Vagina (tissue), 2 donors: ENCODE results near the gene ANO2. TPM values are rescaled to one million over a fixed set of nuclear protein-coding genes. Genes with fewer than 3 reads are reported as not detected.
A peak's percentile ranks its signal among the peaks of the same experiment; 100 is the strongest.

Experiments
- DNase-seq, 2 donors: peaks; one replicate each; pipeline ENCODE4 v3.0.0-alpha.2; 2017; ENCODE audit errors: extremely low spot score in 2 of 2
- H3K27ac ChIP-seq: fragments of 200-600 bp; sonication (generic); one replicate; pipeline ENCODE4 v1.5.1; 2019
- H3K27me3 ChIP-seq: fragments of 200-600 bp; sonication (generic); one replicate; pipeline ENCODE4 v1.5.1; 2019
- H3K36me3 ChIP-seq, 2 donors: fragments of 200-600 bp; sonication (generic); one replicate each; pipeline ENCODE4 v1.5.1; 2017 to 2019
- H3K4me1 ChIP-seq: fragments of 200-600 bp; sonication (generic); one replicate; pipeline ENCODE4 v1.5.1; 2019
- H3K4me3 ChIP-seq, 2 donors: fragments of 200-600 bp; sonication (generic); 1 replicate in 1 of 2; 2 replicates in 1 of 2; pipeline ENCODE4 v1.5.1; 2016 to 2019
- H3K9me3 ChIP-seq: fragments of 200-600 bp; sonication (generic); one replicate; pipeline ENCODE4 v1.5.1; 2019
- POLR2A ChIP-seq, 2 donors: fragments of 450-650 bp; IDR thresholded peaks; one replicate each; pipeline ENCODE4 v1.6.1; 2017; ENCODE audit warnings: antibody characterized with exemption in 2 of 2, mild to moderate bottlenecking in 2 of 2, moderate library complexity in 2 of 2
- POLR2AphosphoS5 ChIP-seq, 2 donors: sonication (generic); formaldehyde crosslinking; IDR thresholded peaks; one replicate each; pipeline ENCODE4 v1.9.0; 2017; ENCODE audit warnings: antibody characterized with exemption in 2 of 2, mild to moderate bottlenecking in 2 of 2, low read depth in 1 of 2; ENCODE audit not compliant: insufficient read depth in 1 of 2
- intact Hi-C: fragments of 100-400 bp; cut with DNase I; formaldehyde crosslinking; loops from one replicate; pipeline ENCODE4 v1.15.1; 2023
- total RNA-seq: library from RNA; depleted of rRNA; stranded (reverse); fragments of >200 nt; gene quantifications from one replicate; pipeline ENCODE4 v1.2.3, GENCODE V29; 2016
- TF ChIP-seq, protein P1 (sequence below), 3 experiments: fragments of 450-650 bp in 2 of 3; fragments of 200-600 bp in 1 of 3; sonication (generic) in 1 of 3; IDR thresholded peaks; one replicate each; pipeline ENCODE4 v1.5.1; 2017 to 2019; ENCODE audit warnings: antibody characterized with exemption in 3 of 3, mild to moderate bottlenecking in 2 of 3, moderate library complexity in 2 of 3

Gene ANO2
- total RNA-seq, 1 donor from 2014 or later = 18.7 TPM

DNA sequence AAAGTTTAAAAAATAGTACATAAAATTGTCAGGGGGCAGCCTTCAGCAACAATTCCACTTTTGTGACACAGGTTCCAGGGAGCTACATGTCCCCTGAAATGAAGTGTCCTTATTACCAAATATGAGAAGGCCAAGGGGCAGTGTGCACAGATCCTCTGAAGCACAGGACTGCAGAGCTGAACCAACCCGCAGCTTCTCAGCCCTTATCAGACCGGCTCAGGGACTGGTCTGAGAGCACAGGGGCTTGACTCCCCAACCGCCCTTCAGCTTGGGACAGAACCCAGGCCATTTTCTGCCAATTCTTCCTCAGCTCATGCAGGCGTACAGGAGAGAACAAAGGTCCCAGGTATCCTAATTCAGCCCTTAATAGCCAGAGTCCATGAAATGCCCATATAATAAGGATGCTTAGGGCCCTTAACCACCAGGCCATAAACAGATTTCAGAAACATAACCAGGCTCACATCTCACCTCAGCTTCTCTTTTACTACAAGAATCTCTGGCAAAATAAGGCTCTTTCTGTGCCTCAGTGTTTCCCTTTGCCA lies 221.3 kb downstream of the ANO2 start:
- no peaks in the 10 kb centered on the region for H3K27me3 ChIP-seq

DNA sequence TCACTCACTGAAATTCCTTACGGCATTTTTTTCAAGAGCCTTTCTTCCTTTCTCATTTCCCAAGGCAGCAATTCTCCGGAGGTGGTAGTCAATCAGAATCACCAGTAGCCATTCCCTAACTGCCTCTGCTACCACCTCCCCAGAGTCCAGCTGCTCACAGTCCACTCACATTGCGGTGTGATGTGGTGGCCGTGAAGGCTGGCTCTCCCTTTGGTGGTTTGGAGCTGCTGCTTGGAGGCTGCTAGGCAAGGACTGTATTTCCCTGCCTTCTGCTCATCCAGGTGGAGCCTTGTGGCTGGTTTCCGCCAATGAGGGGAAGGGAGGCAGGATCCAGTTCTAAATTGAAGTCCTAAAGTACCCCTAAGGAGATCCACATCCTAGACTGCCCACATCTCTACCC lies 222.0 kb downstream of the ANO2 start:
- DNase-seq = no peak
- H3K36me3 ChIP-seq = no peaks in the 10 kb centered on the region
- H3K4me1 ChIP-seq = no peaks in the 10 kb centered on the region
- no peak for TF ChIP-seq POLR2AphosphoS5 (IDR thresholded peaks at IDR 0.05; ENCODE audit: insufficient read depth in 1 of 2, low read depth in 1 of 2)
- TF ChIP-seq, protein P1, sequence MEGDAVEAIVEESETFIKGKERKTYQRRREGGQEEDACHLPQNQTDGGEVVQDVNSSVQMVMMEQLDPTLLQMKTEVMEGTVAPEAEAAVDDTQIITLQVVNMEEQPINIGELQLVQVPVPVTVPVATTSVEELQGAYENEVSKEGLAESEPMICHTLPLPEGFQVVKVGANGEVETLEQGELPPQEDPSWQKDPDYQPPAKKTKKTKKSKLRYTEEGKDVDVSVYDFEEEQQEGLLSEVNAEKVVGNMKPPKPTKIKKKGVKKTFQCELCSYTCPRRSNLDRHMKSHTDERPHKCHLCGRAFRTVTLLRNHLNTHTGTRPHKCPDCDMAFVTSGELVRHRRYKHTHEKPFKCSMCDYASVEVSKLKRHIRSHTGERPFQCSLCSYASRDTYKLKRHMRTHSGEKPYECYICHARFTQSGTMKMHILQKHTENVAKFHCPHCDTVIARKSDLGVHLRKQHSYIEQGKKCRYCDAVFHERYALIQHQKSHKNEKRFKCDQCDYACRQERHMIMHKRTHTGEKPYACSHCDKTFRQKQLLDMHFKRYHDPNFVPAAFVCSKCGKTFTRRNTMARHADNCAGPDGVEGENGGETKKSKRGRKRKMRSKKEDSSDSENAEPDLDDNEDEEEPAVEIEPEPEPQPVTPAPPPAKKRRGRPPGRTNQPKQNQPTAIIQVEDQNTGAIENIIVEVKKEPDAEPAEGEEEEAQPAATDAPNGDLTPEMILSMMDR (IDR thresholded peaks at IDR 0.05) = no peak
- TF ChIP-seq POLR2A (IDR thresholded peaks at IDR 0.05) = no peak
- no peak overlapping the region for H3K4me3 ChIP-seq
- H3K9me3 ChIP-seq = no peaks in the 10 kb centered on the region
- intact Hi-C loops = no loop called here
- no peaks in the 10 kb centered on the region for H3K27me3 ChIP-seq
- no peak overlapping the region for H3K27ac ChIP-seq

More for the DNA sequence above, 221.3 kb downstream of the ANO2 start:
- Histone ChIP-seq H3K4me1 (no peaks in the 10 kb centered on the region), H3K4me3 (no peak overlapping the region), H3K9me3 (no peaks in the 10 kb centered on the region), H3K36me3 (no peaks in the 10 kb centered on the region), H3K27ac (no peak overlapping the region)
- intact Hi-C loops = no loop called here
- TF ChIP-seq POLR2A (IDR thresholded peaks at IDR 0.05) (no peak), POLR2AphosphoS5 (IDR thresholded peaks at IDR 0.05; ENCODE audit: insufficient read depth in 1 of 2, low read depth in 1 of 2) (no peak)
- TF ChIP-seq, protein P1 (IDR thresholded peaks at IDR 0.05) = no peak
- DNase-seq = no peak

DNA sequence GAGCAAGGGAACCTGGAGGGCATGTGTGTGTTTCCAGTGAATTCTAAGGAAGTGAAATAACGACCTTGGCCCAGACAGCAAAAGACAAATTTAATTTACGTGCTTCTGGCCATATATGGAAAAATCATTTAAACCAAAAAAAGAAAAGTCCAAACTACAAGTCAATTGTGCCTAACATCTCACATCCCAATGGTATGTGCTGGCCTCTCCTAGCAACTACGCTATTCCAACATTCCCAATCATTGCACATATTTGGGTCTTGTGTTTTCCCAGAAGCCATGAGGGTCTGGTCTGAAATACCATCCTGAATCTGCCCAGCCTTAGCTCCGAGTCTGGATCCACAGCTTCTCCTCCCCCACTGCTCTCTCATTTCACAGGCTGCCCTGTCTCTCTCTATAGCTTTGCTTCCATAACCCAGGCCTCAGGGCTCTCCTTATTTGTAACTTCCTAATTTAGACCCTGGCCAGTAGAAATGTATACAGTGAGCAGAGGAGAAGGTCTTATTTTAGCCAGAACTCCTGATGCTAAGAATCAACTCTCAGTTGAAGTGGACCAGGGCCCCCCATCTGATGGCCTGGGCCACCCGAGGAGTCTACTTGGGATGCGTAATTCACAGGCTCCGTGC lies 224.6 kb downstream of the ANO2 start:
- no peak for TF ChIP-seq POLR2AphosphoS5 (IDR thresholded peaks at IDR 0.05; ENCODE audit: insufficient read depth in 1 of 2, low read depth in 1 of 2)
- no peak for TF ChIP-seq POLR2A (IDR thresholded peaks at IDR 0.05)
- TF ChIP-seq, protein P1 (IDR thresholded peaks at IDR 0.05) = no peak
- intact Hi-C loops = no loop called here
- no peaks in the 10 kb centered on the region for H3K9me3 ChIP-seq
- H3K4me3 ChIP-seq = no peak overlapping the region
- DNase-seq = peak in 1 of 2 donors; percentile 52
- no peaks in the 10 kb centered on the region for H3K27me3 ChIP-seq
- H3K27ac ChIP-seq = no peak overlapping the region
- H3K36me3 ChIP-seq = no peaks in the 10 kb centered on the region
- no peaks in the 10 kb centered on the region for H3K4me1 ChIP-seq

DNA sequence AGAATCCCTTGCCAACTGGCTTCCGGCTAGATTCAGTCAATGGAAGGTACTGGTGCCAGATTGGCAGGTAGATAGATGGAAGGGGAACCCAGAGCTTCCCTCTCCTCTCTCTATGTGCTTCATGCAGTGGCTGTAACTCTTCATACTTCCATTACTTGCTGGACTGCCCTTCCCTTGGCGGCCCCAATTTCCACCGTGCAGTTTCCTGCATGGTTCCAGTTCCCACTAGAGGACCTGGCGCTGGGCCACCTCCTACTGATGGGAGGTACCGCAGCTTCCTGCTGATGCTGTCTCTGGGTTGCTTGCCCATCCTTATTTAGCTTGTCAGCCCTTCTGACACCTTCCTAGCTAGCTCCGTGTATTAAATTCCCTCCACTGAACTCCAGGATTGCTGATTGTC lies 226.4 kb downstream of the ANO2 start:
- no peak for TF ChIP-seq POLR2AphosphoS5 (IDR thresholded peaks at IDR 0.05; ENCODE audit: insufficient read depth in 1 of 2, low read depth in 1 of 2)
- TF ChIP-seq POLR2A (IDR thresholded peaks at IDR 0.05) = no peak
- Histone ChIP-seq H3K36me3 (no peaks in the 10 kb centered on the region), H3K27me3 (no peaks in the 10 kb centered on the region), H3K9me3 (no peaks in the 10 kb centered on the region), H3K4me1 (no peaks in the 10 kb centered on the region), H3K27ac (no peak overlapping the region), H3K4me3 (no peak overlapping the region)
- peak; percentile 46 to 71 for DNase-seq
- intact Hi-C loops = no loop called here

DNA sequence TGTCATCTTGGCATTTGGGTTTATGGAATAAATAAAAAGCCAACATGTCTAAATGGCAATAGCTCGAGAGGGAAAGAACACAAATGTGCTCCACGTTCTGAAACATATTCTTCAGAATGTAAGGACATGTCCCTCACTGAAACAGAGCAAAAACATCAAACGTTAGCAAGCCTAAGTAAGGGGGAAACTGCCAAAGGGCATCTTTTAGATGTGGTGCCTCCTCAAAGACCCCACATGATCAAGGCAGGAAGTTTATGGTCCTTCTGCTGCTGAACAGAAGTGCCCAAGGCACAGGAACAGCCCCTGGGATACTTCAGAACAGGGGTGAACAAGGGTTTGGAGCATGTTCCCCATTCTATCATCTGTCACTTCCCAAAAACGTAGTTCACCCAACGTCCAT lies 227.0 kb downstream of the ANO2 start:
- Histone ChIP-seq H3K9me3 (no peaks in the 10 kb centered on the region), H3K36me3 (no peaks in the 10 kb centered on the region), H3K4me3 (no peak overlapping the region), H3K4me1 (no peaks in the 10 kb centered on the region), H3K27me3 (no peaks in the 10 kb centered on the region), H3K27ac (no peak overlapping the region)
- peak; percentile 12 to 32 for DNase-seq
- TF ChIP-seq POLR2AphosphoS5 (IDR thresholded peaks at IDR 0.05; ENCODE audit: insufficient read depth in 1 of 2, low read depth in 1 of 2) = no peak
- no peak for TF ChIP-seq POLR2A (IDR thresholded peaks at IDR 0.05)
- TF ChIP-seq, protein P1 (IDR thresholded peaks at IDR 0.05) = no peak
- intact Hi-C loops = no loop called here
